DOHH2 (cell line): ENCODE measurements around the gene ABHD12B.

Experiments
- H3F3A ChIP-seq: fragments of 200-600 bp; sonication (generic), shearing (Covaris generic); 2 replicates; pipeline ENCODE4 v1.6.0; 2016; ENCODE audit warnings: antibody characterized with exemption, mild to moderate bottlenecking; ENCODE audit not compliant: control insufficient read depth, insufficient read depth
- H3K27ac ChIP-seq: fragments of 200-600 bp; sonication (generic); 2 replicates; pipeline ENCODE4 v1.5.1; 2014; ENCODE audit warnings: low read depth, mild to moderate bottlenecking, low read length, moderate library complexity
- H3K27me3 ChIP-seq: fragments of 200-600 bp; sonication (generic); 2 replicates; pipeline ENCODE4 v1.6.1; 2014; ENCODE audit warnings: mild to moderate bottlenecking, low read length, mixed read lengths; ENCODE audit not compliant: control insufficient read depth
- H3K36me3 ChIP-seq: fragments of 200-600 bp; sonication (generic); 2 replicates; pipeline ENCODE4 v1.6.1; 2014; ENCODE audit warnings: mild to moderate bottlenecking, low read length, moderate library complexity, mixed read lengths; ENCODE audit not compliant: control insufficient read depth
- H3K4me1 ChIP-seq: fragments of 200-600 bp; sonication (generic); 2 replicates; pipeline ENCODE4 v1.6.1; 2014; ENCODE audit warnings: mild to moderate bottlenecking, low read length, mixed read lengths; ENCODE audit not compliant: control insufficient read depth
- H3K4me2 ChIP-seq: fragments of 200-600 bp; sonication (generic); 2 replicates; pipeline ENCODE4 v1.6.0; 2014; ENCODE audit warnings: mild to moderate bottlenecking, low read length, moderate library complexity
- H3K4me3 ChIP-seq: fragments of 200-600 bp; sonication (generic); 2 replicates; pipeline ENCODE4 v1.5.1; 2014; ENCODE audit warnings: mild to moderate bottlenecking, low read length, mixed read lengths
- H3K79me2 ChIP-seq: fragments of 200-600 bp; sonication (generic); 2 replicates; pipeline ENCODE4 v1.6.1; 2014; ENCODE audit warnings: mild to moderate bottlenecking, low read length, mixed read lengths; ENCODE audit not compliant: control insufficient read depth
- H3K9me2 ChIP-seq: fragments of 200-600 bp; sonication (generic); replicated peaks from 2 replicates; pipeline ENCODE4 v1.6.1; 2014; ENCODE audit warnings: mild to moderate bottlenecking, low read length, mixed read lengths; ENCODE audit not compliant: control insufficient read depth
- H3K9me3 ChIP-seq: fragments of 200-600 bp; sonication (generic); 2 replicates; pipeline ENCODE4 v1.6.1; 2014; ENCODE audit warnings: antibody characterized with exemption, low read length, mixed read lengths; ENCODE audit not compliant: control insufficient read depth, insufficient read depth
- H4K20me1 ChIP-seq: fragments of 200-600 bp; sonication (generic); 2 replicates; pipeline ENCODE4 v1.6.0; 2014; ENCODE audit warnings: low read depth, mild to moderate bottlenecking, antibody characterized with exemption, low read length, moderate library complexity; ENCODE audit not compliant: control insufficient read depth, insufficient read depth
- EZH2phosphoT487 ChIP-seq: fragments of 200-600 bp; sonication (generic); IDR thresholded peaks from 2 replicates; pipeline ENCODE4 v1.6.1; 2017; ENCODE audit warnings: borderline replicate concordance, mild to moderate bottlenecking, antibody characterized with exemption, low read length, moderate library complexity, mixed read lengths
- TF ChIP-seq, protein P1 (sequence below): fragments of 200-600 bp; sonication (generic); IDR thresholded peaks from one replicate; pipeline ENCODE4 v1.5.1; 2014; ENCODE audit warnings: antibody characterized with exemption, mild to moderate bottlenecking, low read depth, low read length; ENCODE audit not compliant: poor library complexity, severe bottlenecking

The ABHD12B gene

GRCh38 chr14:50924843-50925242 is 53.0 kb downstream of the ABHD12B start:
- Histone ChIP-seq H3K4me2 (no peak overlapping the region), H3K36me3 (no peaks in the 10 kb centered on the region), H3K9me2 (no peaks in the 10 kb centered on the region), H3K79me2 (no peaks in the 10 kb centered on the region), H3K9me3 (no peaks in the 10 kb centered on the region), H3F3A (no peaks in the 10 kb centered on the region), H3K4me1 (peaks cover 5% of the 10 kb centered on the region; the same call in 1 of the 2 replicates), H3K27ac (no peak overlapping the region), H3K4me3 (no peak overlapping the region), H3K27me3 (no peaks in the 10 kb centered on the region), H4K20me1 (no peaks in the 10 kb centered on the region)
- TF ChIP-seq EZH2phosphoT487 = no peak
- TF ChIP-seq, protein P1, sequence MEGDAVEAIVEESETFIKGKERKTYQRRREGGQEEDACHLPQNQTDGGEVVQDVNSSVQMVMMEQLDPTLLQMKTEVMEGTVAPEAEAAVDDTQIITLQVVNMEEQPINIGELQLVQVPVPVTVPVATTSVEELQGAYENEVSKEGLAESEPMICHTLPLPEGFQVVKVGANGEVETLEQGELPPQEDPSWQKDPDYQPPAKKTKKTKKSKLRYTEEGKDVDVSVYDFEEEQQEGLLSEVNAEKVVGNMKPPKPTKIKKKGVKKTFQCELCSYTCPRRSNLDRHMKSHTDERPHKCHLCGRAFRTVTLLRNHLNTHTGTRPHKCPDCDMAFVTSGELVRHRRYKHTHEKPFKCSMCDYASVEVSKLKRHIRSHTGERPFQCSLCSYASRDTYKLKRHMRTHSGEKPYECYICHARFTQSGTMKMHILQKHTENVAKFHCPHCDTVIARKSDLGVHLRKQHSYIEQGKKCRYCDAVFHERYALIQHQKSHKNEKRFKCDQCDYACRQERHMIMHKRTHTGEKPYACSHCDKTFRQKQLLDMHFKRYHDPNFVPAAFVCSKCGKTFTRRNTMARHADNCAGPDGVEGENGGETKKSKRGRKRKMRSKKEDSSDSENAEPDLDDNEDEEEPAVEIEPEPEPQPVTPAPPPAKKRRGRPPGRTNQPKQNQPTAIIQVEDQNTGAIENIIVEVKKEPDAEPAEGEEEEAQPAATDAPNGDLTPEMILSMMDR = no peak

DNA sequence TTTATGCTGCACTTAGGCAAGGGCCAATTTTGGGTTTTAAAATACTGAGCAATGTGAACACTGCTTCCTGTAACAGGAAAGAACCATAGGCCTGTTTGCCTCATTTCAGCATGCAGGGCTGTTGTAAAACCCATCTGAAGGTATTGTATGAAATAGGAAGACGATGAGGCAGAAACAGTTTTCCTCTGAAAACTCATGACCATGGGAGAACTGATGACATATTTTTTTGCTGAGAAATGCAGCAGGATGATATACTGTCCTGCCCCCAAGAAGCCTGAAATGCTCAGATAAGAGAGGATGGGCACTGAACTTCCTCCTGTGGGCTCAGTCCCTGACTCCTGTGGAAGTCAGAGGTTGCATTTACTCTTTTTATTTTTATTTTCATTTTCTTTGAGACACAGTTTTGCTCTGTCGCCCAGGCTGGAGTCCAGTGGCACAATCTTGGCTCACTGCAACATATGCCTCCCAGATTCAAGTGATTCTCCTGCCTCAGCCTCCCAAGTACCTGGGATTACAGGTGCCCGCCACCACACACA is 55.1 kb downstream of the ABHD12B start:
- no peak for TF ChIP-seq EZH2phosphoT487
- TF ChIP-seq, protein P1 = no peak
- H3K4me1 ChIP-seq = peaks cover 5% of the 10 kb centered on the region; the same call in 1 of the 2 replicates
- H3K9me2 ChIP-seq = no peaks in the 10 kb centered on the region
- H3K4me2 ChIP-seq = no peak overlapping the region
- H3K27ac ChIP-seq = no peak overlapping the region
- H4K20me1 ChIP-seq = no peaks in the 10 kb centered on the region
- H3K9me3 ChIP-seq = no peaks in the 10 kb centered on the region
- H3K36me3 ChIP-seq = no peaks in the 10 kb centered on the region
- no peaks in the 10 kb centered on the region for H3K79me2 ChIP-seq
- no peak overlapping the region for H3K4me3 ChIP-seq
- H3F3A ChIP-seq = no peaks in the 10 kb centered on the region
- no peaks in the 10 kb centered on the region for H3K27me3 ChIP-seq

DNA sequence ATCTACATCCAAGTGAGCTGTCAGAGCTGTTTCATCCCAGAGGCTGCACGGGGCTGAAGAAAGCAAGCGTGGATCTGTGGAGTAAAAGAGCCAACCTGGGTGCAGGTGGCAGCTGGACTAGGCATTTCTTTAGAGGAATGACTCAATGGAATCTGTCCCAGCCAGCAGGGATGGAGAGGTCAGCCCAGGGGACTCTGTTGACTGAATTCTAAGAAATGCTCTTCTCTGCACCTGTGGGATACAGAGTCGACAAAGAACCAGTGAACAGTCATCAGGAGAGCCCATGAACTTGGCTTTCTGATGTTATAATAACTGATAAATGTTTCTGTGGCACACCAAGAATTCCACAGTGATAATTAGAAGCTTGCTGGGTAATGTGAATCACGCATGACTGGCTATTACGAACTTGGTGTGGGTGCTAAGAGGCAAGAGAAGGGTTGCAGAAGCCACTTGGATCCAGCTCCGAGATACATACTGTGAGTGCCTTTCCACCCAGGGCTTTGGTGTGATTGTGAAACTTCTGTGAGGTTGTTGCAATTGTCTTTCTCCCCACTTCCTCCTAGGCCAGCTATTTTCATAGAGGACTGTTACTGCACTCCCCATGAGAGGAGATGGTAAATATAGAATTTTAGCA is 56.3 kb downstream of the ABHD12B start:
- no peak for TF ChIP-seq EZH2phosphoT487
- TF ChIP-seq, protein P1 = no peak
- no peaks in the 10 kb centered on the region for H3F3A ChIP-seq
- no peaks in the 10 kb centered on the region for H4K20me1 ChIP-seq
- H3K9me3 ChIP-seq = no peaks in the 10 kb centered on the region
- H3K79me2 ChIP-seq = no peaks in the 10 kb centered on the region
- no peaks in the 10 kb centered on the region for H3K36me3 ChIP-seq
- H3K4me1 ChIP-seq = peaks cover 5% of the 10 kb centered on the region; the same call in 1 of the 2 replicates
- no peak overlapping the region for H3K4me2 ChIP-seq
- H3K4me3 ChIP-seq = no peak overlapping the region
- H3K27ac ChIP-seq = no peak overlapping the region
- no peaks in the 10 kb centered on the region for H3K27me3 ChIP-seq
- H3K9me2 ChIP-seq = no peaks in the 10 kb centered on the region
